H1 (cell line): ENCODE measurements around the gene NUP133. TPM values are rescaled to one million over a fixed set of nuclear protein-coding genes. Genes with fewer than 3 reads are reported as not detected.

Experiments
- PHF8 ChIP-seq: fragments of 200-600 bp; sonication (generic); conservative IDR thresholded peaks from 2 replicates; pipeline ENCODE4 v1.7.1; 2012; ENCODE audit warnings: low read depth, mild to moderate bottlenecking, inconsistent platforms, low read length, moderate library complexity
- TBP ChIP-seq: IDR thresholded peaks from 2 replicates; pipeline ENCODE4 v1.6.1; 2011; ENCODE audit warnings: low read depth, low read length, improper control_type of control experiment
- polyA plus RNA-seq, 7 experiments: library from polyadenylated mRNA; depleted of rRNA in 3 of 7; stranded (reverse) in 5 of 7; unstranded in 2 of 7; fragments of >200 nt in 5 of 7; fragments of 200-250 nt in 2 of 7; gene quantifications; 1 replicate in 5 of 7; 2 replicates in 1 of 7; 4 replicates in 1 of 7; pipeline versions ENCODE4 v1.2.1 to v1.2.3, GENCODE V29; 2011 to 2013; ENCODE audit warnings: missing spikeins in 2 of 7, mixed read lengths in 2 of 7
- total RNA-seq: library from RNA; stranded (reverse); fragmentation: NEBNext Ultra II Directional; extraction: Animal tissue kit (Norgen Biotek cat#: 25700); gene quantifications from 2 replicates; pipeline ENCODE4 v1.2.1, GENCODE V29; 2021

The NUP133 gene
- total and polyA plus RNA-seq, 2 of the 8 experiments (the other 6 are each of a cell fraction or from before 2014, with no cell fraction given): 20.6 to 72.1 TPM

- TF ChIP-seq TBP (no peak), PHF8 (no peak)
Observed at GRCh38 chr1:229538945-229539344, 30.8 kb upstream of the NUP133 start (continued).
